Testis (tissue), 3 donors: ENCODE measurements around the gene TNFAIP8L1. TPM values are rescaled to one million over a fixed set of nuclear protein-coding genes. Genes with fewer than 3 reads are reported as not detected.

ENCODE experiments used
- DNase-seq: peaks from one replicate; pipeline ENCODE4 v3.0.0-alpha.2; 2019
- H3K27ac ChIP-seq, 2 donors: fragments of 200-600 bp; sonication (generic); one replicate each; pipeline ENCODE4 v1.5.1; 2019
- H3K27me3 ChIP-seq: fragments of 200-600 bp; sonication (generic); one replicate; pipeline ENCODE4 v1.5.1; 2019
- H3K36me3 ChIP-seq: fragments of 200-600 bp; sonication (generic); one replicate; pipeline ENCODE4 v1.5.1; 2017; ENCODE audit warnings: low read depth; ENCODE audit errors: missing control alignments
- H3K4me1 ChIP-seq: fragments of 200-600 bp; sonication (generic); one replicate; pipeline ENCODE4 v1.5.1; 2019
- H3K4me3 ChIP-seq, 2 donors: fragments of 200-600 bp; sonication (generic); one replicate each; pipeline ENCODE4 v1.5.1; 2017 to 2019
- H3K9me3 ChIP-seq: fragments of 200-600 bp; sonication (generic); one replicate; pipeline ENCODE4 v1.5.1; 2017
- CTCF ChIP-seq, 3 experiments: fragments of 450-650 bp in 2 of 3; fragments of 200-600 bp in 1 of 3; sonication (generic) in 1 of 3; IDR thresholded peaks; one replicate each; pipeline ENCODE4 v1.5.1; 2016 to 2019; ENCODE audit warnings: antibody characterized with exemption in 3 of 3, mild to moderate bottlenecking in 2 of 3, moderate library complexity in 1 of 3
- POLR2A ChIP-seq: fragments of 450-650 bp; IDR thresholded peaks from one replicate; pipeline ENCODE4 v1.6.1; 2017; ENCODE audit warnings: antibody characterized with exemption, mild to moderate bottlenecking, moderate library complexity
- WGBS, 2 donors: methylation state at CpG; one replicate each; pipeline ENCODE4 v1.1.5; 2018; 5-methylcytosine and 5-hydroxymethylcytosine counted together
- intact Hi-C: fragments of 100-400 bp; cut with DNase I; formaldehyde crosslinking; loops from one replicate; pipeline ENCODE4 v1.15.1; 2023; ENCODE audit warnings: low total_unique reads
- polyA plus RNA-seq: library from polyadenylated mRNA; stranded (reverse); fragments of 350-450 nt; fragmentation: Illumina TruSeq; extraction: RNeasy Lipid Tissue Mini Kit (QIAGEN cat#74804); gene quantifications from one replicate; pipeline ENCODE4 v1.2.3, GENCODE V29; 2014; ENCODE audit warnings: low read depth, low replicate concordance; ENCODE audit not compliant: insufficient read depth
- total RNA-seq, 2 donors: library from RNA; depleted of rRNA; stranded (reverse); fragments of >200 nt; gene quantifications; one replicate each; pipeline ENCODE4 v1.2.3, GENCODE V29; 2016

Gene TNFAIP8L1
- total and polyA plus RNA-seq, 3 donors from 2014 or later, result 9.7 to 15.9 (median 13.4) TPM

DNA sequence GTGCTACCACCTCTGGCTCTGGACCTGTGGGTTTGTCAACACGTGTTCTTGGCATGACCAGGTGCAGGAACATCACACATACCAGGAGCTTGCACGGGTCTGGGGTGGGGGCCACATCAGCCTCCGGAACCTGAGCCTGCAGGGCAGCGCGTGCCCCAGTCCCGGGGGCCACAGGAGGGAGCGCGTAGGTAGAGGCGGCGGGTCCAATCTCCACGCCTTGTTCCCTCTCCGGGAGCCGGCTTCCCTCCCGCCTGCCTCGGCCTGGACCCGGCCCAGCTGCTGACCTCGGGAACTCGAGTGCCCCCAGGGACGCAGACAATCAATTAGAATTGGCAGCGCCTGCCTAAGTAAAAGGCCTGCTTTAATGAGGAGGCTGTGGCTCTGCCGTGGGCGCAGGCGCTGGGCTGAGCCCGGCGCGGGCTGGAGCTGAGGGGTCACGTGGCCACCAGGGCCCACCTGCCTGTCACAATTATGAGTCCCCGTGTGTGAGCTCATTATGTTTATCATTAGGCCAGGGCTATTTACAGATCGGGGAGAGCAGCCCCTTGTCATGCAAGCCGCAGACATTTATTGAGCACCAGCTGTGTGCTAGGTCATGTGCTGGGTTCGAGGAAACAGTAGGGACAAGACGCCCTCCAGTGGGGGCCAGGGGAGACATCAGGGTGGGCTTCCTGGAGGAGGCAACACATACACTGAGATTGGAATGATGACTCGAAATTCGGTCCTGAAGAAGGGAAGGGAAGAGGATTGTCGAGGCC is 32.2 kb upstream of the TNFAIP8L1 start:
- 13 to 17% methylated on average over 25 to 34 of the region's 35 CpGs for WGBS, 2 donors
- Histone ChIP-seq H3K36me3 (no peaks in the 10 kb centered on the region), H3K27ac (no peak overlapping the region), H3K4me1 (no peaks in the 10 kb centered on the region), H3K27me3 (no peaks in the 10 kb centered on the region), H3K4me3 (no peak overlapping the region), H3K9me3 (no peaks in the 10 kb centered on the region)
- intact Hi-C loops, result no loop called here
- TF ChIP-seq CTCF (IDR thresholded peaks at IDR 0.05), result no peak
- TF ChIP-seq POLR2A, result no peak
- DNase-seq, result peak; percentile 71

DNA sequence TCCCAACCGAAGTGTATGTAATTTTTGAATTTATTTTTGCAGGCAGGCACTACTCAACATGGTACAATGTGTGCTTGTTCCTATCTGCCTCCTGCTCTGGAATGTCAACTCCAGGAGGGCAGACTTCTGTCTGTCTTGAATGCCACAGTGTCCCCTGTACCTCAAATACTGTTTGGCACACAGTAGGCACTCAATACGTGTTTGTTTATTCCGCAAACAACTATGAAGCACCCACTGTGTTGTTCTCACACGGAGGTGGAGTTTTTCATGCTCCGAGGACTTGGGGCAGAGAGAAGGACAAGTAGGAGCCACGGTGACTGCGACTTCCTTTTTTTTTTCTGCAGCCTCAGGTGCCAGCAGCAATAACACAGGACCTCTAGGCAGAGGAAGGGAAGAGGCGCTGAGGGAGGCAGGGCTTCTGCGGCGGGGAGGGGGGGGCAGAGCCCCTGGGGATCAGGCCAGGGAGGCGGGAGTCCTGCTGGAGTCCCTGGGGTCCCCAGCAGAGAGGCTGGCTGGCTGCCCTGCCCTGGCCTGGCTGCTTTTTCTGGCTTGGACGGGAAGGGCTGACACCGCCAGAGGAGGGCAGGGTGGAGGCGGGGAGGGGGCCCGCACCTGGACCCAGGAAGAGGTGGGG is 29.3 kb upstream of the TNFAIP8L1 start:
- no peak for DNase-seq
- no peak for TF ChIP-seq POLR2A
- no peak for TF ChIP-seq CTCF (IDR thresholded peaks at IDR 0.05)
- Histone ChIP-seq H3K4me1 (no peaks in the 10 kb centered on the region), H3K36me3 (no peaks in the 10 kb centered on the region), H3K9me3 (no peaks in the 10 kb centered on the region), H3K27ac (no peak overlapping the region), H3K27me3 (no peaks in the 10 kb centered on the region), H3K4me3 (no peak overlapping the region)
- 38 to 52% methylated on average over 15 of the region's 15 CpGs for WGBS, 2 donors
- intact Hi-C loops, result no loop called here

GRCh38 chr19:4613254-4613751 is 26.0 kb upstream of the TNFAIP8L1 start:
- intact Hi-C loops, result no loop called here
- Histone ChIP-seq H3K4me3 (no peak overlapping the region), H3K27me3 (no peaks in the 10 kb centered on the region), H3K9me3 (no peaks in the 10 kb centered on the region), H3K4me1 (no peaks in the 10 kb centered on the region), H3K36me3 (no peaks in the 10 kb centered on the region), H3K27ac (no peak overlapping the region)
- 94 to 97% methylated on average over 8 of the region's 8 CpGs for WGBS, 2 donors
- DNase-seq, result no peak
- TF ChIP-seq POLR2A (no peak), CTCF (IDR thresholded peaks at IDR 0.05) (no peak)

DNA sequence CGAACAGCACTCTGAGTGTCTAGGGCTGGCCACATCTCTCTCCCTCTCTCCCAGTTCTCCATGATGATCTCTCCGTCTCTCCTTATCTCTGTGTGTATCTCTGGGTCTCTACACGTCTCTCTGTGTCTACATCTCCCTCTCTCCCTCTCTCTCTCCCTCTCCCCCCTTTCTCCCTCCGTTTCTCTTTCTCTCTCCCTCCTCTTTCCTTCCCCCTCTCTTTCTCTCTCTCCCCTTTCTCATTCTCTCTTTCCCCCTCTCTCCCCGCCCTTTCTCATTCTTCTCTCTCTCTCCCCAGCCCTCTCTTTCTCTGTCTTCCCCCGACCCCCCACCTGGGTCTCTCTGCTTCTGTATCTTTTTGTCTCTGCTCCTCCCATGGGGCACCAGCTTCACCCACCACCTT is 21.3 kb upstream of the TNFAIP8L1 start:
- Histone ChIP-seq H3K4me1 (no peaks in the 10 kb centered on the region), H3K27ac (no peak overlapping the region), H3K27me3 (no peaks in the 10 kb centered on the region), H3K4me3 (no peak overlapping the region), H3K9me3 (no peaks in the 10 kb centered on the region), H3K36me3 (no peaks in the 10 kb centered on the region)
- TF ChIP-seq POLR2A, result no peak
- no peak for TF ChIP-seq CTCF (IDR thresholded peaks at IDR 0.05)
- 56 to 66% methylated on average over 6 of the region's 6 CpGs for WGBS, 2 donors
- no peak for DNase-seq
- intact Hi-C loops, result no loop called here
